Body of pancreas (tissue), 4 donors: ENCODE measurements around the gene ACOX1.

Source experiments
- CTCF ChIP-seq, 7 experiments: fragments of 450-650 bp in 4 of 7; fragments of 200-600 bp in 3 of 7; sonication (generic) in 3 of 7; IDR thresholded peaks; one replicate each; pipeline ENCODE4 v1.5.1; 2016 to 2019; ENCODE audit warnings: antibody characterized with exemption in 7 of 7
- POLR2A ChIP-seq, 3 donors: fragments of 450-650 bp; IDR thresholded peaks; one replicate each; pipeline ENCODE4 v1.6.1; 2016; ENCODE audit warnings: antibody characterized with exemption in 3 of 3, mild to moderate bottlenecking in 2 of 3

- TF ChIP-seq CTCF (IDR thresholded peaks at IDR 0.05) (no peak), POLR2A (IDR thresholded peaks at IDR 0.05) (no peak)
These were observed 43.3 kb upstream of the ACOX1 start for GRCh38 chr17:76022285-76022684.
